ENCODE measurements around the gene SNX24. TPM values are rescaled to one million over a fixed set of nuclear protein-coding genes. Genes with fewer than 3 reads are reported as not detected.
"Not testable (repeated sequence)": the region's sequence is repeated elsewhere in the genome, so short reads cannot be mapped to it uniquely, and the experiment has no call there.

Gene SNX24
- total RNA-seq, 1 experiment from 2014 or later = 10.8 TPM

DNA sequence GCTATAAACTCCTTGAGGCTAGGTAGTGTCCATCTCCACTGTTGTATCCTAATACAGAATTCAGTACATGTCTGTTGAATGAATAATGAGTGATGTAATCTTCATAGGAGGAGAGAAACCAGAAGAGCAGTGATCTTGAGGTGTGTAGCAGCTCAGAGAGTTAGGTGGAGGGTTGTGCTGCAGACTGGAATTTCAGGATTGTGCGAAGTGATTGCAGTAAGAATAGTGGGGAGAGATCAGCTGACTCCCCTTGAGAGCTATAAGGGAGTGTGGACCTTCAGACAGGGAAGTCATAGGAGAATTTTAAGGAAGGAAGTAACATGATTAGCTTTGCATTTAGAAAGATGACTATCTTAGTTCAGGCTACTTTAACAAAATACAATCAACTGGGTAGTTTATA, 4.4 kb downstream of the SNX24 start:
- RAD21 ChIA-PET (ENCODE audit: low non-redundant PET in 1 of 2, low total read pairs in 2 of 2, uncharacterized antibody in 2 of 2, unreplicated experiment in 2 of 2) = no interaction called here
- no peak for DNase-seq (ENCODE audit: low read depth, low spot score)
- H3K9ac ChIP-seq (ENCODE audit: low read length) = no peak overlapping the region
- no TSS peak for BruUV-seq (replicated peaks)
- H3K27ac ChIP-seq (ENCODE audit: low read depth, low read length) = no peak overlapping the region
- CTCF ChIA-PET = no interaction called here
- no peak overlapping the region for H2AFZ ChIP-seq (ENCODE audit: low read depth, low read length, poor library complexity, severe bottlenecking)
- no peak for TF ChIP-seq EZH2phosphoT487 (IDR thresholded peaks at IDR 0.05; ENCODE audit: borderline replicate concordance)
- TF ChIP-seq CBX3 (IDR thresholded peaks at IDR 0.05; ENCODE audit: low read depth) = peak; percentile 16; the same call in 1 of the 2 replicates
- peak; percentile 21; the same call in 1 of the 2 replicates for TF ChIP-seq SP1 (IDR thresholded peaks at IDR 0.05; ENCODE audit: low read depth)
- no peak for TF ChIP-seq ZFX (IDR thresholded peaks at IDR 0.05)
- peak; percentile 64 for TF ChIP-seq CEBPB (IDR thresholded peaks at IDR 0.05; ENCODE audit: low read depth)
- no peak for TF ChIP-seq SIN3A (IDR thresholded peaks at IDR 0.05; ENCODE audit: low read depth)
- ATAC-seq = no peak
- H4K20me1 ChIP-seq (ENCODE audit: insufficient read depth) = no peaks in the 10 kb centered on the region
- no peaks in the 10 kb centered on the region for H3K9me3 ChIP-seq (ENCODE audit: control insufficient read depth in 1 of 2, insufficient read depth in 1 of 2, low read depth in 1 of 2, low read length in 2 of 2)
- no peak overlapping the region for H3K4me3 ChIP-seq (replicated peaks in 1 of 2; ENCODE audit: low read depth in 1 of 2, low read length in 2 of 2)
- POLR2A ChIA-PET = no interaction called here
- H3K36me3 ChIP-seq (ENCODE audit: control insufficient read depth in 1 of 2, insufficient read depth in 2 of 2, low read length in 2 of 2) = no peaks in the 10 kb centered on the region
- peaks cover 5% of the 10 kb centered on the region for H3K79me2 ChIP-seq (ENCODE audit: insufficient read depth, low read length)
- H3K27me3 ChIP-seq (ENCODE audit: insufficient read depth, low read length) = no peaks in the 10 kb centered on the region
- peaks cover 7 to 30% of the 10 kb centered on the region in 2 experiments for H3K4me1 ChIP-seq (ENCODE audit: control insufficient read depth in 1 of 2, insufficient read depth in 2 of 2, low read length in 2 of 2)
- H3K9me2 ChIP-seq (ENCODE audit: insufficient read depth) = no peaks in the 10 kb centered on the region
- intact Hi-C loops (cut with micrococcal nuclease) = no loop called here
- H3K4me2 ChIP-seq (ENCODE audit: low read length) = no peak overlapping the region

DNA sequence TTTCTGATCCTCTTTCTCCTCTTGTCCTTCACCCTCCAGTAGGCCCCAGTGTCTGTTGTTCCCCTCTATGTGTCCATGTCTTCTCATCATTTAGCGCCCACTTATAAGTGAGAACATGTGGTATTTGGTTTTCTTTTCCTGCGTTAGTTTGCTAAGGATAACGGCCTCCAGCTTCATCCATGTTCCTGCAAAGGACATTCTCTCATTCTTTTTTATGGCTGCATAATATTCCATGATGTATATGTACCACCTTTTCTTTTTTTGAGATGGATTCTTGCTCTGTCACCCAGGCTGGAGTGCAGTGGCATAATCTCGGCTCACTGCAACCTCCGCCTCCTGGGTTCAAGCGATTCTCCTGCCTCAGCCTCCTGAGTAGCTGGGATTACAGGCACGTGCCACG, 12.1 kb downstream of the SNX24 start:
- H4K20me1 ChIP-seq (ENCODE audit: insufficient read depth); H3K36me3 ChIP-seq (ENCODE audit: control insufficient read depth in 1 of 2, insufficient read depth in 2 of 2, low read length in 2 of 2); BruUV-seq (replicated peaks); H3K79me2 ChIP-seq (ENCODE audit: insufficient read depth, low read length); H3K4me2 ChIP-seq (ENCODE audit: low read length); RAD21 ChIA-PET (ENCODE audit: low non-redundant PET in 1 of 2, low total read pairs in 2 of 2, uncharacterized antibody in 2 of 2, unreplicated experiment in 2 of 2); DNase-seq (ENCODE audit: low read depth, low spot score); H2AFZ ChIP-seq (ENCODE audit: low read depth, low read length, poor library complexity, severe bottlenecking); H3K27me3 ChIP-seq (ENCODE audit: insufficient read depth, low read length); H3K9me2 ChIP-seq (ENCODE audit: insufficient read depth); H3K4me3 ChIP-seq (replicated peaks in 1 of 2; ENCODE audit: low read depth in 1 of 2, low read length in 2 of 2); ATAC-seq; H3K4me1 ChIP-seq (ENCODE audit: control insufficient read depth in 1 of 2, insufficient read depth in 2 of 2, low read length in 2 of 2); H3K27ac ChIP-seq (ENCODE audit: low read depth, low read length); POLR2A ChIA-PET; intact Hi-C loops (cut with micrococcal nuclease); H3K9me3 ChIP-seq (ENCODE audit: control insufficient read depth in 1 of 2, insufficient read depth in 1 of 2, low read depth in 1 of 2, low read length in 2 of 2); H3K9ac ChIP-seq (ENCODE audit: low read length); CTCF ChIA-PET: not testable (repeated sequence)
